Kidney epithelial cell (primary cell): ENCODE results near the gene ARID5B. TPM values are rescaled to one million over a fixed set of nuclear protein-coding genes. Genes with fewer than 3 reads are reported as not detected.

Experiments
- DNase-seq: peaks from one replicate; pipeline ENCODE4 v3.0.0-alpha.2; 2010; ENCODE audit warnings: low read depth
- H3K27me3 ChIP-seq: 2 replicates; pipeline ENCODE4 v1.6.0; 2011; ENCODE audit warnings: low read length; ENCODE audit not compliant: control insufficient read depth, insufficient read depth
- H3K36me3 ChIP-seq: 2 replicates; pipeline ENCODE4 v1.5.1; 2011; ENCODE audit warnings: low read length; ENCODE audit not compliant: control insufficient read depth, insufficient read depth
- H3K4me3 ChIP-seq: 2 replicates; pipeline ENCODE4 v1.5.1; 2011; ENCODE audit warnings: low read depth, mild to moderate bottlenecking, control low read depth, low read length
- CTCF ChIP-seq: IDR thresholded peaks from 2 replicates; pipeline ENCODE4 v1.5.1; 2011; ENCODE audit warnings: mild to moderate bottlenecking, moderate library complexity, low read length, control low read depth, inconsistent platforms; ENCODE audit not compliant: insufficient read depth, poor library complexity, severe bottlenecking
- total RNA-seq: library from RNA; depleted of rRNA; stranded (reverse); fragments of >200 nt; gene quantifications from 2 replicates; pipeline ENCODE4 v1.2.3, GENCODE V29; 2015

The ARID5B gene
- total RNA-seq, 1 donor from 2014 or later: 11.6 TPM

- no peak for DNase-seq
- no peak for TF ChIP-seq CTCF
- Histone ChIP-seq H3K36me3 (no peaks in the 10 kb centered on the region), H3K4me3 (no peak overlapping the region), H3K27me3 (no peaks in the 10 kb centered on the region)
Measured at GRCh38 chr10:61986788-61987492, 85.4 kb downstream of the ARID5B start.

- TF ChIP-seq CTCF: no peak
- no peaks in the 10 kb centered on the region for H3K36me3 ChIP-seq
- H3K27me3 ChIP-seq: no peaks in the 10 kb centered on the region
- no peak for DNase-seq
- no peak overlapping the region for H3K4me3 ChIP-seq
Measured at GRCh38 chr10:61987537-61987936, 86.0 kb downstream of the ARID5B start.

- DNase-seq: no peak
Measured at GRCh38 chr10:61987951-61988379, 86.5 kb downstream of the ARID5B start.

GRCh38 chr10:61989995-61990760 is 88.7 kb downstream of the ARID5B start:
- H3K36me3 ChIP-seq: no peaks in the 10 kb centered on the region
- DNase-seq: no peak
- no peaks in the 10 kb centered on the region for H3K27me3 ChIP-seq
- no peak for TF ChIP-seq CTCF
- no peak overlapping the region for H3K4me3 ChIP-seq

More at GRCh38 chr10:61987951-61988379, 86.5 kb downstream of the ARID5B start:
- Histone ChIP-seq H3K27me3 (no peaks in the 10 kb centered on the region), H3K36me3 (no peaks in the 10 kb centered on the region), H3K4me3 (no peak overlapping the region)
- no peak for TF ChIP-seq CTCF

- TF ChIP-seq CTCF: no peak
- no peak for DNase-seq
Measured at GRCh38 chr10:61990761-61991135, 89.2 kb downstream of the ARID5B start.

GRCh38 chr10:61991166-61991565 is 89.7 kb downstream of the ARID5B start:
- no peaks in the 10 kb centered on the region for H3K36me3 ChIP-seq
- no peak for TF ChIP-seq CTCF
- DNase-seq: no peak
- no peaks in the 10 kb centered on the region for H3K27me3 ChIP-seq
- H3K4me3 ChIP-seq: no peak overlapping the region

More at GRCh38 chr10:61990761-61991135, 89.2 kb downstream of the ARID5B start:
- Histone ChIP-seq H3K36me3 (no peaks in the 10 kb centered on the region), H3K4me3 (no peak overlapping the region), H3K27me3 (no peaks in the 10 kb centered on the region)
